HCT116 (cell line): ENCODE results near the gene PPP2CA. TPM values are rescaled to one million over a fixed set of nuclear protein-coding genes. Genes with fewer than 3 reads are reported as not detected.

Source experiments
- ATAC-seq: fragments of 200-7000 bp; cut with Tn5 transposase; 2 replicates; pipeline ENCODE4 v1.9.1; 2020; ENCODE audit warnings: mild to moderate bottlenecking, moderate library complexity
- BruUV-seq: library from RNA; stranded (reverse); fragments of 400-500 nt; replicated peaks from 2 replicates; lab custom pipeline; 2021; lab: Mats Ljungman, UMichigan
- CTCF ChIA-PET: fragments of 300-600 bp; sonication (Branson Sonifier 250); formaldehyde crosslinking; loops from one replicate; lab custom pipeline; 2021; ENCODE audit warnings: antibody characterized with exemption; lab: Charles Lee
- POLR2A ChIA-PET: fragments of 300-600, 350-600 bp; sonication (Branson Sonifier 250); formaldehyde crosslinking; loops from one replicate; lab custom pipeline; 2021; ENCODE audit warnings: antibody characterized with exemption; lab: Charles Lee
- RAD21 ChIA-PET, 2 experiments: fragments of 300-600 bp; sonication (Branson Sonifier 250); formaldehyde crosslinking; loops; one replicate each; lab custom pipeline; 2023; ENCODE audit warnings: low total read pairs in 2 of 2; ENCODE audit not compliant: uncharacterized antibody in 2 of 2, unreplicated experiment in 2 of 2, low non-redundant PET in 1 of 2; lab: Charles Lee
- DNase-seq: peaks from one replicate; pipeline ENCODE4 v3.0.0-alpha.2; 2010; ENCODE audit warnings: low read depth, low spot score
- H2AFZ ChIP-seq: fragments of 200-600 bp; shearing (Covaris generic), sonication (generic); 2 replicates; pipeline ENCODE4 v1.6.1; 2017; ENCODE audit warnings: low read depth, mixed run types, mixed read lengths, antibody characterized with exemption, low read length; ENCODE audit not compliant: poor library complexity, severe bottlenecking
- H3K27ac ChIP-seq: 2 replicates; pipeline ENCODE4 v1.5.1; 2012; ENCODE audit warnings: low read depth, low read length
- H3K27me3 ChIP-seq: fragments of 200-600 bp; sonication (generic); 2 replicates; pipeline ENCODE4 v1.6.1; 2016; ENCODE audit warnings: mixed run types, low read length, mixed read lengths; ENCODE audit not compliant: insufficient read depth
- H3K36me3 ChIP-seq, 2 experiments: fragments of 200-500 bp in 1 of 2; fragments of 200-600 bp in 1 of 2; sonication (Bioruptor generic) in 1 of 2; sonication (generic) in 1 of 2; 2 replicates each; pipeline versions ENCODE4 v1.5.1 to v1.6.1; 2014 to 2016; ENCODE audit warnings: low read length in 2 of 2, inconsistent platforms in 1 of 2, mixed read lengths in 1 of 2, mixed run types in 1 of 2; ENCODE audit not compliant: insufficient read depth in 2 of 2, control insufficient read depth in 1 of 2
- H3K4me1 ChIP-seq, 2 experiments: fragments of 200-600 bp in 1 of 2; sonication (generic) in 1 of 2; 2 replicates each; pipeline versions ENCODE4 v1.5.1 to v1.6.1; 2012 to 2017; ENCODE audit warnings: low read length in 2 of 2, inconsistent platforms in 1 of 2, mild to moderate bottlenecking in 1 of 2, mixed read lengths in 1 of 2, mixed run types in 1 of 2, moderate library complexity in 1 of 2; ENCODE audit not compliant: insufficient read depth in 2 of 2, control insufficient read depth in 1 of 2
- H3K4me2 ChIP-seq: fragments of 200-600 bp; sonication (generic); 2 replicates; pipeline ENCODE4 v1.6.1; 2017; ENCODE audit warnings: mixed run types, low read length, mixed read lengths
- H3K4me3 ChIP-seq, 2 experiments: fragments of 200-600 bp in 1 of 2; sonication (generic) in 1 of 2; replicated peaks in 1 of 2; 2 replicates each; pipeline ENCODE4 v1.5.1; 2011 to 2016; ENCODE audit warnings: low read length in 2 of 2, control low read depth in 1 of 2, low read depth in 1 of 2, mild to moderate bottlenecking in 1 of 2, mixed read lengths in 1 of 2, mixed run types in 1 of 2
- H3K79me2 ChIP-seq: fragments of 200-600 bp; sonication (generic); 2 replicates; pipeline ENCODE4 v1.6.1; 2017; ENCODE audit warnings: mild to moderate bottlenecking, mixed run types, low read length, moderate library complexity, mixed read lengths; ENCODE audit not compliant: insufficient read depth
- H3K9ac ChIP-seq: fragments of 200-600 bp; sonication (generic); 2 replicates; pipeline ENCODE4 v1.6.1; 2016; ENCODE audit warnings: low read length, mixed read lengths
- H3K9me2 ChIP-seq: fragments of 200-600 bp; sonication (generic), shearing (Covaris generic); 2 replicates; pipeline ENCODE4 v1.6.1; 2017; ENCODE audit warnings: mixed run types, mild to moderate bottlenecking, moderate library complexity; ENCODE audit not compliant: insufficient read depth
- H3K9me3 ChIP-seq, 2 experiments: fragments of 200-500 bp in 1 of 2; fragments of 200-600 bp in 1 of 2; sonication (Bioruptor generic) in 1 of 2; sonication (generic) in 1 of 2; 2 replicates each; pipeline ENCODE4 v1.6.1; 2014 to 2017; ENCODE audit warnings: low read length in 2 of 2, mixed read lengths in 2 of 2, inconsistent platforms in 1 of 2, low read depth in 1 of 2, mild to moderate bottlenecking in 1 of 2, mixed run types in 1 of 2, moderate library complexity in 1 of 2; ENCODE audit not compliant: control insufficient read depth in 1 of 2, insufficient read depth in 1 of 2
- H4K20me1 ChIP-seq: fragments of 200-600 bp; sonication (generic), shearing (Covaris generic); 2 replicates; pipeline ENCODE4 v1.6.1; 2017; ENCODE audit warnings: mixed run types, mild to moderate bottlenecking, moderate library complexity; ENCODE audit not compliant: insufficient read depth
- ATF3 ChIP-seq: IDR thresholded peaks from 2 replicates; pipeline ENCODE4 v1.6.1; 2012
- CBX3 ChIP-seq: IDR thresholded peaks from 2 replicates; pipeline ENCODE4 v1.6.1; 2012; ENCODE audit warnings: low read depth
- CEBPB ChIP-seq: IDR thresholded peaks from 2 replicates; pipeline ENCODE4 v1.6.1; 2012; ENCODE audit warnings: low read depth
- CTCF ChIP-seq, 3 experiments: fragments of 200-600 bp in 1 of 3; sonication (generic) in 1 of 3; IDR thresholded peaks in 2 of 3; conservative IDR thresholded peaks in 1 of 3; 2 replicates each; pipeline ENCODE4 v1.5.1; 2012 to 2017; ENCODE audit warnings: low read depth in 2 of 3, low read length in 2 of 3, antibody characterized with exemption in 1 of 3, borderline replicate concordance in 1 of 3, control low read depth in 1 of 3, mild to moderate bottlenecking in 1 of 3, mixed read lengths in 1 of 3, mixed run types in 1 of 3, moderate library complexity in 1 of 3; ENCODE audit not compliant: insufficient read depth in 1 of 3
- EGR1 ChIP-seq: IDR thresholded peaks from 2 replicates; pipeline ENCODE4 v1.6.1; 2012; ENCODE audit warnings: low read depth
- ELF1 ChIP-seq: IDR thresholded peaks from 2 replicates; pipeline ENCODE4 v1.6.1; 2012; ENCODE audit warnings: low read depth, borderline replicate concordance
- EZH2 ChIP-seq: fragments of 200-600 bp; sonication (generic); IDR thresholded peaks from 2 replicates; pipeline ENCODE4 v1.6.1; 2017; ENCODE audit warnings: antibody characterized with exemption, mixed run types
- EZH2phosphoT487 ChIP-seq: fragments of 200-600 bp; IDR thresholded peaks from 2 replicates; pipeline ENCODE4 v1.6.1; 2018; ENCODE audit warnings: antibody characterized with exemption, borderline replicate concordance
- FOSL1 ChIP-seq: IDR thresholded peaks from 2 replicates; pipeline ENCODE4 v1.6.1; 2012; ENCODE audit warnings: low read depth
- JUND ChIP-seq: IDR thresholded peaks from 2 replicates; pipeline ENCODE4 v1.6.1; 2012
- POLR2A ChIP-seq: IDR thresholded peaks from 2 replicates; pipeline ENCODE4 v1.7.0; 2011; ENCODE audit warnings: borderline replicate concordance; ENCODE audit not compliant: insufficient read depth, insufficient read length; ENCODE audit errors: extremely low read depth
- POLR2AphosphoS5 ChIP-seq: IDR thresholded peaks from 2 replicates; pipeline ENCODE4 v1.6.1; 2011; ENCODE audit warnings: mild to moderate bottlenecking, low read depth, low read length, moderate library complexity
- RAD21 ChIP-seq: IDR thresholded peaks from 2 replicates; pipeline ENCODE4 v1.6.1; 2012; ENCODE audit warnings: low read depth, mild to moderate bottlenecking
- SIN3A ChIP-seq: IDR thresholded peaks from 2 replicates; pipeline ENCODE4 v1.6.1; 2012; ENCODE audit warnings: low read depth
- SP1 ChIP-seq: IDR thresholded peaks from 2 replicates; pipeline ENCODE4 v1.6.1; 2012; ENCODE audit warnings: low read depth
- SRF ChIP-seq: IDR thresholded peaks from 2 replicates; pipeline ENCODE4 v1.6.1; 2012; ENCODE audit warnings: low read depth
- TCF7L2 ChIP-seq: IDR thresholded peaks from 2 replicates; pipeline ENCODE4 v1.7.0; 2011; ENCODE audit warnings: borderline replicate concordance, inconsistent platforms; ENCODE audit not compliant: insufficient read depth, insufficient read length; ENCODE audit errors: extremely low read depth
- ZFX ChIP-seq: fragments of 450-650 bp; IDR thresholded peaks from 2 replicates; pipeline ENCODE4 v1.6.1; 2017
- ZNF274 ChIP-seq: fragments of 200-500 bp; sonication (Bioruptor generic); IDR thresholded peaks from 2 replicates; pipeline ENCODE4 v1.6.1; 2014; ENCODE audit warnings: mild to moderate bottlenecking, low read depth, low read length, inconsistent platforms
- intact Hi-C: fragments of 100-400 bp; cut with micrococcal nuclease; formaldehyde crosslinking; loops from 2 replicates; pipeline ENCODE4 v1.10.0; 2022
- total RNA-seq: library from RNA; stranded (reverse); gene quantifications from one replicate; pipeline ENCODE4 v1.2.1, GENCODE V29; 2021; ENCODE audit not compliant: unreplicated experiment

The PPP2CA gene
- total RNA-seq, 1 experiment from 2014 or later = 167 TPM

- BruUV-seq = no TSS peak
- no peak overlapping the region for H2AFZ ChIP-seq
- POLR2A ChIA-PET = interaction anchor here (2.0 kb wide), 1 partner anchor 21 kb away, joined by 5 read pairs; the partner anchor contains the start of gene PPP2CA
- peaks cover 100% of the 10 kb centered on the region for H3K79me2 ChIP-seq
- no peak overlapping the region for H3K4me3 ChIP-seq
- no peak overlapping the region for H3K4me2 ChIP-seq
- peaks cover 37 to 57% of the 10 kb centered on the region in 2 experiments for H3K36me3 ChIP-seq
- no peaks in the 10 kb centered on the region for H3K27me3 ChIP-seq
- H3K9me2 ChIP-seq = no peaks in the 10 kb centered on the region
- DNase-seq = no peak
- intact Hi-C loops = no loop called here
- H3K9ac ChIP-seq = no peak overlapping the region
- no peak overlapping the region for H3K27ac ChIP-seq
- H3K4me1 ChIP-seq = no peaks in the 10 kb centered on the region
- TF ChIP-seq RAD21 (no peak), ZFX (no peak), ZNF274 (no peak), EGR1 (no peak), ELF1 (no peak), FOSL1 (no peak), TCF7L2 (no peak)
- TF ChIP-seq, all 23 proteins: peak for 0
- Histone ChIP-seq H4K20me1 (peaks cover 51% of the 10 kb centered on the region), H3K9me3 (no peaks in the 10 kb centered on the region)
- no peak for ATAC-seq
- ChIA-PET CTCF (no interaction called here), RAD21 (no interaction called here)
Measured at GRCh38 chr5:134204575-134204974, 21.3 kb downstream of the PPP2CA start.

- H3K9ac ChIP-seq = no peak overlapping the region
- H2AFZ ChIP-seq = no peak overlapping the region
- DNase-seq (no peak), ATAC-seq (no peak)
- intact Hi-C loops = no loop called here
- no peak overlapping the region for H3K27ac ChIP-seq
- H4K20me1 ChIP-seq = peaks cover 46% of the 10 kb centered on the region
- RAD21 ChIA-PET = no interaction called here
- no peaks in the 10 kb centered on the region for H3K9me3 ChIP-seq
- H3K79me2 ChIP-seq = peaks cover 100% of the 10 kb centered on the region
- no peaks in the 10 kb centered on the region for H3K4me1 ChIP-seq
- BruUV-seq = no TSS peak
- no peaks in the 10 kb centered on the region for H3K9me2 ChIP-seq
- no peaks in the 10 kb centered on the region for H3K27me3 ChIP-seq
- CTCF ChIA-PET = no interaction called here
- H3K4me3 ChIP-seq = no peak overlapping the region
- peaks cover 41 to 65% of the 10 kb centered on the region in 2 experiments for H3K36me3 ChIP-seq
- POLR2A ChIA-PET = no interaction called here
- H3K4me2 ChIP-seq = no peak overlapping the region
- TF ChIP-seq EGR1 (no peak), CEBPB (no peak), POLR2A (no peak), TCF7L2 (no peak), SRF (no peak), JUND (no peak), ZFX (no peak), CBX3 (no peak), CTCF (IDR thresholded peaks at IDR 0.05 in 2 of 3, conservative IDR thresholded peaks at IDR 0.05 in 1 of 3; ENCODE audit: borderline replicate concordance in 1 of 3, insufficient read depth in 1 of 3, low read depth in 2 of 3, low read length in 2 of 3) (no peak), ELF1 (no peak), POLR2AphosphoS5 (no peak), EZH2 (no peak), ATF3 (no peak), SIN3A (no peak), SP1 (no peak), EZH2phosphoT487 (no peak)
Measured at GRCh38 chr5:134203630-134204029, 22.2 kb downstream of the PPP2CA start.
